BE2C (cell line): ENCODE measurements around the gene MAP7. TPM values are rescaled to one million over a fixed set of nuclear protein-coding genes. Genes with fewer than 3 reads are reported as not detected.
A peak's percentile ranks its signal among the peaks of the same experiment; 100 is the strongest.

Experiments used
- DNase-seq: peaks from one replicate; pipeline ENCODE4 v3.0.0-alpha.2; 2020
- H3K27me3 ChIP-seq: fragments of 250-450 bp; sonication (Bioruptor Pico); 2 replicates; pipeline ENCODE4 v1.5.1; 2020; ENCODE audit warnings: mild to moderate bottlenecking
- H3K36me3 ChIP-seq: fragments of 250-450 bp; sonication (Bioruptor Pico); 2 replicates; pipeline ENCODE4 v1.5.1; 2020; ENCODE audit warnings: mild to moderate bottlenecking
- H3K4me1 ChIP-seq: fragments of 250-450 bp; sonication (Bioruptor Pico); 2 replicates; pipeline ENCODE4 v1.5.1; 2020
- H3K4me3 ChIP-seq: 2 replicates; pipeline ENCODE4 v1.5.1; 2011; ENCODE audit warnings: low read depth, low read length
- H3K9me3 ChIP-seq: fragments of 250-450 bp; sonication (Bioruptor Pico); 2 replicates; pipeline ENCODE4 v1.5.1; 2020
- CTCF ChIP-seq: IDR thresholded peaks from 2 replicates; pipeline ENCODE4 v1.5.1; 2012; ENCODE audit warnings: mild to moderate bottlenecking, low read depth, low read length
- polyA plus RNA-seq: library from polyadenylated mRNA; unstranded; fragments of >200 nt; gene quantifications from one replicate; pipeline ENCODE4 v1.2.1, GENCODE V29; 2012; ENCODE audit warnings: low read depth, missing spikeins; ENCODE audit not compliant: insufficient read length, insufficient read depth

Gene MAP7
- 16.1 TPM for polyA plus RNA-seq

GRCh38 chr6:136550330-136551071 is at the start of gene MAP7:
Gene MAP7 (minus strand): TSS chr6:136550422. CDS start chr6:136550408, 14 bp downstream.
- Histone ChIP-seq H3K9me3 (no peaks in the 10 kb centered on the region), H3K27me3 (no peaks in the 10 kb centered on the region), H3K36me3 (no peaks in the 10 kb centered on the region), H3K4me1 (peaks cover 21% of the 10 kb centered on the region), H3K4me3 (peak within 1 kb of the TSS; percentile 76)
- peak; percentile 59 for TF ChIP-seq CTCF
- peak; percentile 80 for DNase-seq

GRCh38 chr6:136599329-136600011 is 49.2 kb upstream of the MAP7 start:
- Histone ChIP-seq H3K27me3 (no peaks in the 10 kb centered on the region), H3K4me1 (peaks cover 10% of the 10 kb centered on the region), H3K4me3 (no peak overlapping the region), H3K36me3 (no peaks in the 10 kb centered on the region), H3K9me3 (no peaks in the 10 kb centered on the region)
- no peak for TF ChIP-seq CTCF
- DNase-seq, result no peak

GRCh38 chr6:136598048-136598447 is 47.8 kb upstream of the MAP7 start:
- Histone ChIP-seq H3K9me3 (no peaks in the 10 kb centered on the region), H3K4me3 (no peak overlapping the region), H3K27me3 (no peaks in the 10 kb centered on the region), H3K36me3 (no peaks in the 10 kb centered on the region), H3K4me1 (peaks cover 10% of the 10 kb centered on the region)
- no peak for DNase-seq
- no peak for TF ChIP-seq CTCF

GRCh38 chr6:136594671-136595070 is 44.4 kb upstream of the MAP7 start:
- no peak for TF ChIP-seq CTCF
- no peak overlapping the region for H3K4me3 ChIP-seq

GRCh38 chr6:136593748-136594490 is 43.7 kb upstream of the MAP7 start:
- no peak for TF ChIP-seq CTCF
- no peak for DNase-seq

More at GRCh38 chr6:136594671-136595070, 44.4 kb upstream of the MAP7 start:
- H3K36me3 ChIP-seq, result peaks cover 9% of the 10 kb centered on the region
- no peak for DNase-seq
- H3K9me3 ChIP-seq, result no peaks in the 10 kb centered on the region
- no peaks in the 10 kb centered on the region for H3K27me3 ChIP-seq
- H3K4me1 ChIP-seq, result no peaks in the 10 kb centered on the region

More at GRCh38 chr6:136593748-136594490, 43.7 kb upstream of the MAP7 start:
- no peaks in the 10 kb centered on the region for H3K4me1 ChIP-seq
- H3K36me3 ChIP-seq, result peaks cover 9% of the 10 kb centered on the region
- no peaks in the 10 kb centered on the region for H3K27me3 ChIP-seq
- H3K9me3 ChIP-seq, result no peaks in the 10 kb centered on the region
- H3K4me3 ChIP-seq, result no peak overlapping the region
